Pons (tissue), 1 donor: ENCODE data around the gene RHO.
"Not testable (repeated sequence)": the region's sequence is repeated elsewhere in the genome, so short reads cannot be mapped to it uniquely, and the experiment has no call there.

Source experiments
- DNase-seq: peaks from one replicate; pipeline ENCODE4 v3.0.0-alpha.2; 2016; ENCODE audit warnings: low spot score

The RHO gene

GRCh38 chr3:129528589-129529100, at the start of gene RHO:
RHO (plus strand) TSS chr3:129528639; CDS start chr3:129528734, 95 bp downstream.
- no peak for DNase-seq

- not testable (repeated sequence) for DNase-seq
Measured at GRCh38 chr3:129481225-129481765, 47.1 kb upstream of the RHO start.

GRCh38 chr3:129481766-129482332, 46.6 kb upstream of the RHO start:
- peak; percentile 48 for DNase-seq

GRCh38 chr3:129482721-129483120, 45.7 kb upstream of the RHO start:
- DNase-seq, result no peak

GRCh38 chr3:129483870-129484269, 44.6 kb upstream of the RHO start:
- DNase-seq, result no peak

GRCh38 chr3:129485146-129485545, 43.3 kb upstream of the RHO start:
- not testable (repeated sequence) for DNase-seq

- DNase-seq, result peak; percentile 83
Measured at GRCh38 chr3:129485721-129486663, 42.4 kb upstream of the RHO start.

GRCh38 chr3:129486664-129487035, 41.8 kb upstream of the RHO start:
- no peak for DNase-seq

- no peak for DNase-seq
Measured at GRCh38 chr3:129487183-129487867, 41.1 kb upstream of the RHO start.

GRCh38 chr3:129487868-129488335, 40.5 kb upstream of the RHO start:
- DNase-seq, result not testable (repeated sequence)

GRCh38 chr3:129489258-129489657, 39.2 kb upstream of the RHO start:
- not testable (repeated sequence) for DNase-seq

- peak; percentile 96 for DNase-seq
Measured at GRCh38 chr3:129490273-129490675, 38.2 kb upstream of the RHO start.

GRCh38 chr3:129491077-129491476, 37.4 kb upstream of the RHO start:
- DNase-seq, result not testable (repeated sequence)

- no peak for DNase-seq
Measured at GRCh38 chr3:129491794-129492193, 36.6 kb upstream of the RHO start.

- no peak for DNase-seq
Measured at GRCh38 chr3:129492691-129493090, 35.7 kb upstream of the RHO start.

GRCh38 chr3:129493206-129493605, 35.2 kb upstream of the RHO start:
- no peak for DNase-seq

GRCh38 chr3:129494499-129494898, 33.9 kb upstream of the RHO start:
- DNase-seq, result not testable (repeated sequence)

- not testable (repeated sequence) for DNase-seq
Measured at GRCh38 chr3:129495006-129495639, 33.3 kb upstream of the RHO start.

GRCh38 chr3:129497876-129498275, 30.6 kb upstream of the RHO start:
- not testable (repeated sequence) for DNase-seq

GRCh38 chr3:129498603-129499488, 29.6 kb upstream of the RHO start:
- not testable (repeated sequence) for DNase-seq
